HCT116 (cell line): ENCODE results near the gene PHTF1. TPM values are rescaled to one million over a fixed set of nuclear protein-coding genes. Genes with fewer than 3 reads are reported as not detected.

Experiments
- ATAC-seq: fragments of 200-7000 bp; cut with Tn5 transposase; 2 replicates; pipeline ENCODE4 v1.9.1; 2020; ENCODE audit warnings: mild to moderate bottlenecking, moderate library complexity
- BruUV-seq: library from RNA; stranded (reverse); fragments of 400-500 nt; replicated peaks from 2 replicates; lab custom pipeline; 2021; lab: Mats Ljungman, UMichigan
- CTCF ChIA-PET: fragments of 300-600 bp; sonication (Branson Sonifier 250); formaldehyde crosslinking; loops from one replicate; lab custom pipeline; 2021; ENCODE audit warnings: antibody characterized with exemption; lab: Charles Lee
- POLR2A ChIA-PET: fragments of 300-600, 350-600 bp; sonication (Branson Sonifier 250); formaldehyde crosslinking; loops from one replicate; lab custom pipeline; 2021; ENCODE audit warnings: antibody characterized with exemption; lab: Charles Lee
- RAD21 ChIA-PET, 2 experiments: fragments of 300-600 bp; sonication (Branson Sonifier 250); formaldehyde crosslinking; loops; one replicate each; lab custom pipeline; 2023; ENCODE audit warnings: low total read pairs in 2 of 2; ENCODE audit not compliant: uncharacterized antibody in 2 of 2, unreplicated experiment in 2 of 2, low non-redundant PET in 1 of 2; lab: Charles Lee
- DNase-seq: peaks from one replicate; pipeline ENCODE4 v3.0.0-alpha.2; 2010; ENCODE audit warnings: low read depth, low spot score
- H2AFZ ChIP-seq: fragments of 200-600 bp; shearing (Covaris generic), sonication (generic); 2 replicates; pipeline ENCODE4 v1.6.1; 2017; ENCODE audit warnings: low read depth, mixed run types, mixed read lengths, antibody characterized with exemption, low read length; ENCODE audit not compliant: poor library complexity, severe bottlenecking
- H3K27ac ChIP-seq: 2 replicates; pipeline ENCODE4 v1.5.1; 2012; ENCODE audit warnings: low read depth, low read length
- H3K27me3 ChIP-seq: fragments of 200-600 bp; sonication (generic); 2 replicates; pipeline ENCODE4 v1.6.1; 2016; ENCODE audit warnings: mixed run types, low read length, mixed read lengths; ENCODE audit not compliant: insufficient read depth
- H3K36me3 ChIP-seq, 2 experiments: fragments of 200-500 bp in 1 of 2; fragments of 200-600 bp in 1 of 2; sonication (Bioruptor generic) in 1 of 2; sonication (generic) in 1 of 2; 2 replicates each; pipeline versions ENCODE4 v1.5.1 to v1.6.1; 2014 to 2016; ENCODE audit warnings: low read length in 2 of 2, inconsistent platforms in 1 of 2, mixed read lengths in 1 of 2, mixed run types in 1 of 2; ENCODE audit not compliant: insufficient read depth in 2 of 2, control insufficient read depth in 1 of 2
- H3K4me1 ChIP-seq, 2 experiments: fragments of 200-600 bp in 1 of 2; sonication (generic) in 1 of 2; 2 replicates each; pipeline versions ENCODE4 v1.5.1 to v1.6.1; 2012 to 2017; ENCODE audit warnings: low read length in 2 of 2, inconsistent platforms in 1 of 2, mild to moderate bottlenecking in 1 of 2, mixed read lengths in 1 of 2, mixed run types in 1 of 2, moderate library complexity in 1 of 2; ENCODE audit not compliant: insufficient read depth in 2 of 2, control insufficient read depth in 1 of 2
- H3K4me2 ChIP-seq: fragments of 200-600 bp; sonication (generic); 2 replicates; pipeline ENCODE4 v1.6.1; 2017; ENCODE audit warnings: mixed run types, low read length, mixed read lengths
- H3K4me3 ChIP-seq, 2 experiments: fragments of 200-600 bp in 1 of 2; sonication (generic) in 1 of 2; replicated peaks in 1 of 2; 2 replicates each; pipeline ENCODE4 v1.5.1; 2011 to 2016; ENCODE audit warnings: low read length in 2 of 2, control low read depth in 1 of 2, low read depth in 1 of 2, mild to moderate bottlenecking in 1 of 2, mixed read lengths in 1 of 2, mixed run types in 1 of 2
- H3K79me2 ChIP-seq: fragments of 200-600 bp; sonication (generic); 2 replicates; pipeline ENCODE4 v1.6.1; 2017; ENCODE audit warnings: mild to moderate bottlenecking, mixed run types, low read length, moderate library complexity, mixed read lengths; ENCODE audit not compliant: insufficient read depth
- H3K9ac ChIP-seq: fragments of 200-600 bp; sonication (generic); 2 replicates; pipeline ENCODE4 v1.6.1; 2016; ENCODE audit warnings: low read length, mixed read lengths
- H3K9me2 ChIP-seq: fragments of 200-600 bp; sonication (generic), shearing (Covaris generic); 2 replicates; pipeline ENCODE4 v1.6.1; 2017; ENCODE audit warnings: mixed run types, mild to moderate bottlenecking, moderate library complexity; ENCODE audit not compliant: insufficient read depth
- H3K9me3 ChIP-seq, 2 experiments: fragments of 200-500 bp in 1 of 2; fragments of 200-600 bp in 1 of 2; sonication (Bioruptor generic) in 1 of 2; sonication (generic) in 1 of 2; 2 replicates each; pipeline ENCODE4 v1.6.1; 2014 to 2017; ENCODE audit warnings: low read length in 2 of 2, mixed read lengths in 2 of 2, inconsistent platforms in 1 of 2, low read depth in 1 of 2, mild to moderate bottlenecking in 1 of 2, mixed run types in 1 of 2, moderate library complexity in 1 of 2; ENCODE audit not compliant: control insufficient read depth in 1 of 2, insufficient read depth in 1 of 2
- H4K20me1 ChIP-seq: fragments of 200-600 bp; sonication (generic), shearing (Covaris generic); 2 replicates; pipeline ENCODE4 v1.6.1; 2017; ENCODE audit warnings: mixed run types, mild to moderate bottlenecking, moderate library complexity; ENCODE audit not compliant: insufficient read depth
- ATF3 ChIP-seq: IDR thresholded peaks from 2 replicates; pipeline ENCODE4 v1.6.1; 2012
- CEBPB ChIP-seq: IDR thresholded peaks from 2 replicates; pipeline ENCODE4 v1.6.1; 2012; ENCODE audit warnings: low read depth
- CTCF ChIP-seq, 3 experiments: fragments of 200-600 bp in 1 of 3; sonication (generic) in 1 of 3; IDR thresholded peaks in 2 of 3; conservative IDR thresholded peaks in 1 of 3; 2 replicates each; pipeline ENCODE4 v1.5.1; 2012 to 2017; ENCODE audit warnings: low read depth in 2 of 3, low read length in 2 of 3, antibody characterized with exemption in 1 of 3, borderline replicate concordance in 1 of 3, control low read depth in 1 of 3, mild to moderate bottlenecking in 1 of 3, mixed read lengths in 1 of 3, mixed run types in 1 of 3, moderate library complexity in 1 of 3; ENCODE audit not compliant: insufficient read depth in 1 of 3
- EZH2 ChIP-seq: fragments of 200-600 bp; sonication (generic); IDR thresholded peaks from 2 replicates; pipeline ENCODE4 v1.6.1; 2017; ENCODE audit warnings: antibody characterized with exemption, mixed run types
- EZH2phosphoT487 ChIP-seq: fragments of 200-600 bp; IDR thresholded peaks from 2 replicates; pipeline ENCODE4 v1.6.1; 2018; ENCODE audit warnings: antibody characterized with exemption, borderline replicate concordance
- FOSL1 ChIP-seq: IDR thresholded peaks from 2 replicates; pipeline ENCODE4 v1.6.1; 2012; ENCODE audit warnings: low read depth
- JUND ChIP-seq: IDR thresholded peaks from 2 replicates; pipeline ENCODE4 v1.6.1; 2012
- POLR2AphosphoS5 ChIP-seq: IDR thresholded peaks from 2 replicates; pipeline ENCODE4 v1.6.1; 2011; ENCODE audit warnings: mild to moderate bottlenecking, low read depth, low read length, moderate library complexity
- RAD21 ChIP-seq: IDR thresholded peaks from 2 replicates; pipeline ENCODE4 v1.6.1; 2012; ENCODE audit warnings: low read depth, mild to moderate bottlenecking
- SIN3A ChIP-seq: IDR thresholded peaks from 2 replicates; pipeline ENCODE4 v1.6.1; 2012; ENCODE audit warnings: low read depth
- TCF7L2 ChIP-seq: IDR thresholded peaks from 2 replicates; pipeline ENCODE4 v1.7.0; 2011; ENCODE audit warnings: borderline replicate concordance, inconsistent platforms; ENCODE audit not compliant: insufficient read depth, insufficient read length; ENCODE audit errors: extremely low read depth
- ZBTB33 ChIP-seq: IDR thresholded peaks from 2 replicates; pipeline ENCODE4 v1.6.1; 2011; ENCODE audit warnings: mild to moderate bottlenecking, low read length, moderate library complexity; ENCODE audit not compliant: insufficient replicate concordance; ENCODE audit errors: extremely low read depth
- ZFX ChIP-seq: fragments of 450-650 bp; IDR thresholded peaks from 2 replicates; pipeline ENCODE4 v1.6.1; 2017
- ZNF274 ChIP-seq: fragments of 200-500 bp; sonication (Bioruptor generic); IDR thresholded peaks from 2 replicates; pipeline ENCODE4 v1.6.1; 2014; ENCODE audit warnings: mild to moderate bottlenecking, low read depth, low read length, inconsistent platforms
- intact Hi-C: fragments of 100-400 bp; cut with micrococcal nuclease; formaldehyde crosslinking; loops from 2 replicates; pipeline ENCODE4 v1.10.0; 2022
- total RNA-seq: library from RNA; stranded (reverse); gene quantifications from one replicate; pipeline ENCODE4 v1.2.1, GENCODE V29; 2021; ENCODE audit not compliant: unreplicated experiment

PHTF1 gene
- total RNA-seq, 1 experiment from 2014 or later, result 11.4 TPM

- ATAC-seq, result no peak
- no peak overlapping the region for H2AFZ ChIP-seq
- H3K9ac ChIP-seq, result no peak overlapping the region
- no peaks in the 10 kb centered on the region for H3K9me2 ChIP-seq
- H3K36me3 ChIP-seq, result no peaks in the 10 kb centered on the region
- no peaks in the 10 kb centered on the region for H3K4me1 ChIP-seq
- no peak for DNase-seq
- H3K4me2 ChIP-seq, result no peak overlapping the region
- intact Hi-C loops, result no loop called here
- TF ChIP-seq TCF7L2, result no peak
- no peak for TF ChIP-seq ZFX
- no peak for TF ChIP-seq SIN3A
- no peak for TF ChIP-seq CEBPB
- TF ChIP-seq POLR2AphosphoS5, result no peak
- no peak for TF ChIP-seq JUND
- TF ChIP-seq RAD21, result no peak
- no peak for TF ChIP-seq EZH2
- TF ChIP-seq ZNF274, result no peak
- TF ChIP-seq ZBTB33, result no peak
- no peak for TF ChIP-seq CTCF (IDR thresholded peaks at IDR 0.05 in 2 of 3, conservative IDR thresholded peaks at IDR 0.05 in 1 of 3; ENCODE audit: borderline replicate concordance in 1 of 3, insufficient read depth in 1 of 3, low read depth in 2 of 3, low read length in 2 of 3)
- TF ChIP-seq ATF3, result no peak
- no peak for TF ChIP-seq FOSL1
- TF ChIP-seq EZH2phosphoT487, result no peak
- H3K79me2 ChIP-seq, result no peaks in the 10 kb centered on the region
- H3K27ac ChIP-seq, result no peak overlapping the region
- no peaks in the 10 kb centered on the region for H4K20me1 ChIP-seq
- CTCF ChIA-PET, result no interaction called here
- BruUV-seq, result no TSS peak
- POLR2A ChIA-PET, result no interaction called here
- RAD21 ChIA-PET, result interaction anchor here in 1 of 2 experiments (0.8 kb wide), 1 partner anchor 36 kb away, joined by 3 read pairs; no protein-coding TSS in a partner anchor
- H3K4me3 ChIP-seq, result no peak overlapping the region
- no peaks in the 10 kb centered on the region for H3K9me3 ChIP-seq
- no peaks in the 10 kb centered on the region for H3K27me3 ChIP-seq
These were observed 110.8 kb downstream of the PHTF1 start for GRCh38 chr1:113648478-113648877.
